Measurements from ENCODE around the gene SUGT1.
"Not testable (repeated sequence)": the region's sequence is repeated elsewhere in the genome, so short reads cannot be mapped to it uniquely, and the experiment has no call there.

The SUGT1 gene

GRCh38 chr13:52677823-52678222 lies 25.2 kb downstream of the SUGT1 start:
- Histone ChIP-seq H3K36me3 (ENCODE audit: control insufficient read depth, insufficient read depth, low read length) (peaks cover 8% of the 10 kb centered on the region), H3K27me3 (ENCODE audit: control insufficient read depth, insufficient read depth, low read length) (no peaks in the 10 kb centered on the region), H3K9ac (ENCODE audit: low read length) (no peak overlapping the region), H3K4me3 (ENCODE audit: low read length) (no peak overlapping the region), H3K27ac (ENCODE audit: low read depth, low read length) (no peak overlapping the region), H3K4me1 (ENCODE audit: control insufficient read depth, insufficient read depth, low read length) (no peaks in the 10 kb centered on the region)

GRCh38 chr13:52685806-52686205 lies 33.2 kb downstream of the SUGT1 start:
- not testable (repeated sequence) for H3K9ac ChIP-seq (ENCODE audit: low read length); H3K27ac ChIP-seq (ENCODE audit: low read depth, low read length); H3K27me3 ChIP-seq (ENCODE audit: control insufficient read depth, insufficient read depth, low read length); H3K4me3 ChIP-seq (ENCODE audit: low read length); H3K4me1 ChIP-seq (ENCODE audit: control insufficient read depth, insufficient read depth, low read length)
- peaks cover 14% of the 10 kb centered on the region for H3K36me3 ChIP-seq (ENCODE audit: control insufficient read depth, insufficient read depth, low read length)

- H3K27me3 ChIP-seq (ENCODE audit: control insufficient read depth, insufficient read depth, low read length): no peaks in the 10 kb centered on the region
- no peak overlapping the region for H3K9ac ChIP-seq (ENCODE audit: low read length)
- H3K36me3 ChIP-seq (ENCODE audit: control insufficient read depth, insufficient read depth, low read length): peaks cover 14% of the 10 kb centered on the region
- no peak overlapping the region for H3K27ac ChIP-seq (ENCODE audit: low read depth, low read length)
- no peak overlapping the region for H3K4me3 ChIP-seq (ENCODE audit: low read length)
- H3K4me1 ChIP-seq (ENCODE audit: control insufficient read depth, insufficient read depth, low read length): no peaks in the 10 kb centered on the region
These were observed 33.7 kb downstream of the SUGT1 start for GRCh38 chr13:52686376-52686775.

- Histone ChIP-seq H3K27me3 (ENCODE audit: control insufficient read depth, insufficient read depth, low read length) (no peaks in the 10 kb centered on the region), H3K36me3 (ENCODE audit: control insufficient read depth, insufficient read depth, low read length) (peaks cover 2% of the 10 kb centered on the region), H3K4me3 (ENCODE audit: low read length) (no peak overlapping the region), H3K9ac (ENCODE audit: low read length) (no peak overlapping the region), H3K4me1 (ENCODE audit: control insufficient read depth, insufficient read depth, low read length) (no peaks in the 10 kb centered on the region), H3K27ac (ENCODE audit: low read depth, low read length) (no peak overlapping the region)
These were observed 43.2 kb downstream of the SUGT1 start for GRCh38 chr13:52695856-52696255.

GRCh38 chr13:52696566-52696965 lies 43.9 kb downstream of the SUGT1 start:
- Histone ChIP-seq H3K4me1 (ENCODE audit: control insufficient read depth, insufficient read depth, low read length) (no peaks in the 10 kb centered on the region), H3K27me3 (ENCODE audit: control insufficient read depth, insufficient read depth, low read length) (no peaks in the 10 kb centered on the region), H3K27ac (ENCODE audit: low read depth, low read length) (no peak overlapping the region), H3K9ac (ENCODE audit: low read length) (no peak overlapping the region), H3K36me3 (ENCODE audit: control insufficient read depth, insufficient read depth, low read length) (peaks cover under 1% of the 10 kb centered on the region), H3K4me3 (ENCODE audit: low read length) (no peak overlapping the region)

GRCh38 chr13:52701728-52702465 lies 49.3 kb downstream of the SUGT1 start:
- Histone ChIP-seq H3K27ac (ENCODE audit: low read depth, low read length) (no peak overlapping the region), H3K9ac (ENCODE audit: low read length) (no peak overlapping the region), H3K4me1 (ENCODE audit: control insufficient read depth, insufficient read depth, low read length) (no peaks in the 10 kb centered on the region), H3K36me3 (ENCODE audit: control insufficient read depth, insufficient read depth, low read length) (no peaks in the 10 kb centered on the region), H3K27me3 (ENCODE audit: control insufficient read depth, insufficient read depth, low read length) (no peaks in the 10 kb centered on the region), H3K4me3 (ENCODE audit: low read length) (no peak overlapping the region)

- Histone ChIP-seq H3K27ac (ENCODE audit: low read depth, low read length) (no peak overlapping the region), H3K9ac (ENCODE audit: low read length) (no peak overlapping the region), H3K4me3 (ENCODE audit: low read length) (no peak overlapping the region), H3K4me1 (ENCODE audit: control insufficient read depth, insufficient read depth, low read length) (no peaks in the 10 kb centered on the region), H3K36me3 (ENCODE audit: control insufficient read depth, insufficient read depth, low read length) (no peaks in the 10 kb centered on the region), H3K27me3 (ENCODE audit: control insufficient read depth, insufficient read depth, low read length) (no peaks in the 10 kb centered on the region)
These were observed 50.8 kb downstream of the SUGT1 start for GRCh38 chr13:52703482-52703881.

- no peaks in the 10 kb centered on the region for H3K27me3 ChIP-seq (ENCODE audit: control insufficient read depth, insufficient read depth, low read length)
- H3K27ac ChIP-seq (ENCODE audit: low read depth, low read length): no peak overlapping the region
- H3K36me3 ChIP-seq (ENCODE audit: control insufficient read depth, insufficient read depth, low read length): no peaks in the 10 kb centered on the region
- no peak overlapping the region for H3K9ac ChIP-seq (ENCODE audit: low read length)
- H3K4me1 ChIP-seq (ENCODE audit: control insufficient read depth, insufficient read depth, low read length): no peaks in the 10 kb centered on the region
- H3K4me3 ChIP-seq (ENCODE audit: low read length): no peak overlapping the region
These were observed 53.4 kb downstream of the SUGT1 start for GRCh38 chr13:52706081-52706480.

- H3K27ac ChIP-seq (ENCODE audit: low read depth, low read length): no peak overlapping the region
- no peaks in the 10 kb centered on the region for H3K36me3 ChIP-seq (ENCODE audit: control insufficient read depth, insufficient read depth, low read length)
- H3K9ac ChIP-seq (ENCODE audit: low read length): no peak overlapping the region
- no peak overlapping the region for H3K4me3 ChIP-seq (ENCODE audit: low read length)
- no peaks in the 10 kb centered on the region for H3K4me1 ChIP-seq (ENCODE audit: control insufficient read depth, insufficient read depth, low read length)
- H3K27me3 ChIP-seq (ENCODE audit: control insufficient read depth, insufficient read depth, low read length): no peaks in the 10 kb centered on the region
These were observed 54.7 kb downstream of the SUGT1 start for GRCh38 chr13:52707375-52707774.

- H3K4me1 ChIP-seq (ENCODE audit: control insufficient read depth, insufficient read depth, low read length); H3K27ac ChIP-seq (ENCODE audit: low read depth, low read length); H3K36me3 ChIP-seq (ENCODE audit: control insufficient read depth, insufficient read depth, low read length); H3K9ac ChIP-seq (ENCODE audit: low read length); H3K4me3 ChIP-seq (ENCODE audit: low read length); H3K27me3 ChIP-seq (ENCODE audit: control insufficient read depth, insufficient read depth, low read length): not testable (repeated sequence)
These were observed 55.6 kb downstream of the SUGT1 start for GRCh38 chr13:52708266-52708665.

- Histone ChIP-seq H3K4me1 (ENCODE audit: control insufficient read depth, insufficient read depth, low read length) (no peaks in the 10 kb centered on the region), H3K9ac (ENCODE audit: low read length) (no peak overlapping the region), H3K27ac (ENCODE audit: low read depth, low read length) (no peak overlapping the region), H3K36me3 (ENCODE audit: control insufficient read depth, insufficient read depth, low read length) (no peaks in the 10 kb centered on the region), H3K4me3 (ENCODE audit: low read length) (no peak overlapping the region), H3K27me3 (ENCODE audit: control insufficient read depth, insufficient read depth, low read length) (no peaks in the 10 kb centered on the region)
These were observed 58.6 kb downstream of the SUGT1 start for GRCh38 chr13:52711286-52711685.

- Histone ChIP-seq H3K27ac (ENCODE audit: low read depth, low read length) (no peak overlapping the region), H3K9ac (ENCODE audit: low read length) (no peak overlapping the region), H3K27me3 (ENCODE audit: control insufficient read depth, insufficient read depth, low read length) (no peaks in the 10 kb centered on the region), H3K4me1 (ENCODE audit: control insufficient read depth, insufficient read depth, low read length) (no peaks in the 10 kb centered on the region), H3K4me3 (ENCODE audit: low read length) (no peak overlapping the region), H3K36me3 (ENCODE audit: control insufficient read depth, insufficient read depth, low read length) (no peaks in the 10 kb centered on the region)
These were observed 59.7 kb downstream of the SUGT1 start for GRCh38 chr13:52712385-52712784.

- Histone ChIP-seq H3K27me3 (ENCODE audit: control insufficient read depth, insufficient read depth, low read length) (no peaks in the 10 kb centered on the region), H3K9ac (ENCODE audit: low read length) (no peak overlapping the region), H3K27ac (ENCODE audit: low read depth, low read length) (no peak overlapping the region), H3K4me3 (ENCODE audit: low read length) (no peak overlapping the region), H3K4me1 (ENCODE audit: control insufficient read depth, insufficient read depth, low read length) (no peaks in the 10 kb centered on the region), H3K36me3 (ENCODE audit: control insufficient read depth, insufficient read depth, low read length) (no peaks in the 10 kb centered on the region)
These were observed 61.3 kb downstream of the SUGT1 start for GRCh38 chr13:52713894-52714293.

Data from rectal smooth muscle tissue (tissue), 1 donor.